Psoas muscle (tissue), 8 donors: ENCODE results near the gene CLRN1. TPM values are rescaled to one million over a fixed set of nuclear protein-coding genes. Genes with fewer than 3 reads are reported as not detected.

Source experiments
- ATAC-seq, 4 donors: fragments of 200-7000 bp; cut with Tn5 transposase; one replicate each; pipeline ENCODE4 v1.9.1; 2020; ENCODE audit warnings: moderate library complexity in 3 of 4, mild to moderate bottlenecking in 2 of 4
- DNase-seq, 2 donors: peaks; one replicate each; pipeline ENCODE4 v3.0.0-alpha.2; 2020
- H3K27ac ChIP-seq: fragments of 200-600 bp; one replicate; pipeline ENCODE4 v1.8.0; 2022
- H3K27me3 ChIP-seq, 3 donors: fragments of 200-600 bp in 1 of 3; one replicate each; pipeline versions ENCODE4 v1.6.1 to v1.8.0; 2013 to 2022; ENCODE audit warnings: low read length in 2 of 3, mild to moderate bottlenecking in 2 of 3, moderate library complexity in 1 of 3; ENCODE audit not compliant: insufficient read depth in 3 of 3
- H3K36me3 ChIP-seq, 2 donors: fragments of 200-600 bp in 1 of 2; one replicate each; pipeline versions ENCODE4 v1.6.1 to v1.8.0; 2013 to 2022; ENCODE audit warnings: low read depth in 1 of 2, mild to moderate bottlenecking in 1 of 2, moderate library complexity in 1 of 2; ENCODE audit not compliant: insufficient read depth in 1 of 2
- H3K4me1 ChIP-seq: fragments of 200-600 bp; one replicate; pipeline ENCODE4 v1.8.0; 2022
- H3K4me3 ChIP-seq: fragments of 200-600 bp; one replicate; pipeline ENCODE4 v1.8.0; 2022; ENCODE audit warnings: mild to moderate bottlenecking
- H3K9me3 ChIP-seq: fragments of 200-600 bp; one replicate; pipeline ENCODE4 v1.8.0; 2022
- whole genome bisulfite sequencing, 3 donors: extraction: QIAGEN DNeasy Blood & Tissue Kit; methylation state at CpG; one replicate each; pipeline versions ENCODE4 v1.1.6 to v1.1.7; 2013; 5-methylcytosine and 5-hydroxymethylcytosine counted together
- intact Hi-C, 2 donors: fragments of 100-400 bp; cut with DNase I; formaldehyde crosslinking; loops; one replicate each; pipeline versions ENCODE4 v1.11.0 to v1.14.2; 2022
- polyA plus RNA-seq, 3 donors: library from polyadenylated mRNA; stranded (reverse); fragments of 200-250 nt; gene quantifications; one replicate each; pipeline ENCODE4 v1.2.3, GENCODE V29; 2013
- total RNA-seq, 4 donors: library from RNA; stranded (reverse); fragmentation: NEBNext Ultra II Directional in 2 of 4; extraction: Animal tissue kit (Norgen Biotek cat#: 25700) in 2 of 4; gene quantifications; one replicate each; pipeline versions ENCODE4 v1.2.1 to v1.2.4, GENCODE V29; 2021 to 2023
- TF ChIP-seq, protein P1 (sequence below): fragments of 200-600 bp; IDR thresholded peaks from one replicate; pipeline ENCODE4 v1.8.0; 2022; ENCODE audit warnings: antibody characterized with exemption
- donor health status: healthy with polysubstance abuse.
- donor health status: DM: no; HTN: no; CAD: no; lungs with moderate emphysema.
- donor health status: Bipolar disorder and iron deficiency.
- donor health status: healthy.
- donor health status: DM: yes; HTN: yes; CAD: no.
- donor health status: DM: no; HTN: no; CAD: no.
- donor health status: DM: no; HTN: no; CAD: no.
- donor health status: DM: yes; HTN: yes; CAD: no.

The CLRN1 gene
- total and polyA plus RNA-seq, 7 donors = not detected

DNA sequence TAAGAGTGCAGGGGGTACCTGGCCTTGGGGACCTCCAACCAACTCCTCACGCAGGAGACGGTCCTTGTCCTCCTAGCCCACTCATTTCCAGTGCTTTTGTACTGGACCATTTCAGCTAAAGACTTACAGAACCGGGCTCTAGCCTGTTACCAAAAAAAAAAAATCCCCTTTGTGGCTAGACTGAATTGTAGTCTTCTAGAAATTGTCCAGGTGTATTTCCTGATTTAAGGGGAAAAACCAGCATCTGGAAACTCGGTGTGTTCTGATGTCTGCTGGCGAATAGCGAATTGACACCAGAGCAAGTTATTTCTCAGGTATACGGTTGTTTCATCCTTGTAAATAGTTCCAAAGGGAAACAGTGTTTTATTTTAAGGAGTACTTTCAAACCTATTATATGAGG lies 46.2 kb downstream of the CLRN1 start:
- Histone ChIP-seq H3K36me3 (no peaks in the 10 kb centered on the region), H3K4me3 (no peak overlapping the region), H3K4me1 (no peaks in the 10 kb centered on the region), H3K9me3 (no peaks in the 10 kb centered on the region), H3K27ac (no peak overlapping the region), H3K27me3 (peaks cover 0 to 2% (median 0%) of the 10 kb centered on the region in 3 donors)
- intact Hi-C loops = no loop called here
- WGBS, 3 donors = 77 to 89% (median 85%) methylated on average over 7 of the region's 7 CpGs
- no peak for DNase-seq
- TF ChIP-seq, protein P1, sequence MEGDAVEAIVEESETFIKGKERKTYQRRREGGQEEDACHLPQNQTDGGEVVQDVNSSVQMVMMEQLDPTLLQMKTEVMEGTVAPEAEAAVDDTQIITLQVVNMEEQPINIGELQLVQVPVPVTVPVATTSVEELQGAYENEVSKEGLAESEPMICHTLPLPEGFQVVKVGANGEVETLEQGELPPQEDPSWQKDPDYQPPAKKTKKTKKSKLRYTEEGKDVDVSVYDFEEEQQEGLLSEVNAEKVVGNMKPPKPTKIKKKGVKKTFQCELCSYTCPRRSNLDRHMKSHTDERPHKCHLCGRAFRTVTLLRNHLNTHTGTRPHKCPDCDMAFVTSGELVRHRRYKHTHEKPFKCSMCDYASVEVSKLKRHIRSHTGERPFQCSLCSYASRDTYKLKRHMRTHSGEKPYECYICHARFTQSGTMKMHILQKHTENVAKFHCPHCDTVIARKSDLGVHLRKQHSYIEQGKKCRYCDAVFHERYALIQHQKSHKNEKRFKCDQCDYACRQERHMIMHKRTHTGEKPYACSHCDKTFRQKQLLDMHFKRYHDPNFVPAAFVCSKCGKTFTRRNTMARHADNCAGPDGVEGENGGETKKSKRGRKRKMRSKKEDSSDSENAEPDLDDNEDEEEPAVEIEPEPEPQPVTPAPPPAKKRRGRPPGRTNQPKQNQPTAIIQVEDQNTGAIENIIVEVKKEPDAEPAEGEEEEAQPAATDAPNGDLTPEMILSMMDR = no peak
- ATAC-seq = no peak

DNA sequence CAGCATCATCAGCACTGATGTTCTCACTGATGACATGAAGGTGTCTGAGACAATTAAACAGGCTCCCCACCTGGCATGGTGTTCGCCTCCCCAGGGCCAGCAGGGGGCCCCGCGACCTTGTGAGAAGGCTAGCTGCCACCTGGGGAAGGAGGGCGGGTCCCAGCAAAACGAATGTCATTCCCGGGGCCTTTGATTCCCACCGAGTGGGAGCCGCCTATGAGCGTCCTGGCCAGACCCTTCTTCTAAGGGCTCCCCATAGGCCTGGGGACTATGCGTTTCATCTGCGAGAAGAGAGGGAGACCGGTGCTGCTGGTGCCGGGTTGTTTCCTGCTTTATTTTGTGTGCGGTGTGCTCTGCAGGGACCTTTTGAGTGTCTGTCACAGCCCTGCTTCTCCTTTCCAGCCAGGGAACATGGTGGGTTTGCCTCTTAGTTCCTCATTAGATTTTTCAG lies 46.8 kb downstream of the CLRN1 start:
- TF ChIP-seq, protein P1 = peak; percentile 15
- no peak overlapping the region for H3K4me3 ChIP-seq
- no peaks in the 10 kb centered on the region for H3K36me3 ChIP-seq
- no peaks in the 10 kb centered on the region for H3K9me3 ChIP-seq
- no peak overlapping the region for H3K27ac ChIP-seq
- ATAC-seq = no peak
- intact Hi-C loops = no loop called here
- 15 to 22% (median 18%) methylated on average over 14 of the region's 14 CpGs for WGBS, 3 donors
- peaks cover 0 to 2% (median 0%) of the 10 kb centered on the region in 3 donors for H3K27me3 ChIP-seq
- peak; percentile 24 to 46 for DNase-seq
- H3K4me1 ChIP-seq = no peaks in the 10 kb centered on the region

DNA sequence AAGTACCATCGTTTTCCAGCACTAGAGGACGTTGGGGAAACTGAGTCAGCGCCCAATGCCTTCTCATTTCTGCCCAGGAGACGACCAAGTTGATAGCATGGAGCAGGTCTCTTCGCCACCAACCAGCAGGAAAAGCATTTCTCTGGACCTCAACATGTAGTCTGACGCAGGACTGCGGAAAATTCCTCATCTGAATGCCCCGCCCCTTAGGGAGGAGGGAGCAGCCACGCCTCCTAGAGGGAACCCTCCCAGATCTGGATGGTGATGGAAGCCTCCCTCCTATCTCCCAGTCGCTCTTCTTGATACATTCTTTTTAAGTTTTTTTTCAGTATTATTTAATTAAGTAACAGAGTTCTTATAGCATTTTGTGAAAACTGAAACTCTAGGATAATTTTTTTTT lies 49.9 kb downstream of the CLRN1 start:
- WGBS, 3 donors = 58 to 72% (median 66%) methylated on average over 10 of the region's 10 CpGs
- ATAC-seq (no peak), DNase-seq (no peak)
- H3K4me3 ChIP-seq = no peak overlapping the region
- TF ChIP-seq, protein P1 = no peak
- H3K9me3 ChIP-seq = no peaks in the 10 kb centered on the region
- intact Hi-C loops = loop anchor here in 1 of 2 donors (5.0 kb wide), 1 partner anchor 225 kb away; no protein-coding TSS in a partner anchor
- peaks cover 0 to 3% (median 2%) of the 10 kb centered on the region in 3 donors for H3K27me3 ChIP-seq
- no peak overlapping the region for H3K27ac ChIP-seq
- H3K4me1 ChIP-seq = no peaks in the 10 kb centered on the region
- no peaks in the 10 kb centered on the region for H3K36me3 ChIP-seq

DNA sequence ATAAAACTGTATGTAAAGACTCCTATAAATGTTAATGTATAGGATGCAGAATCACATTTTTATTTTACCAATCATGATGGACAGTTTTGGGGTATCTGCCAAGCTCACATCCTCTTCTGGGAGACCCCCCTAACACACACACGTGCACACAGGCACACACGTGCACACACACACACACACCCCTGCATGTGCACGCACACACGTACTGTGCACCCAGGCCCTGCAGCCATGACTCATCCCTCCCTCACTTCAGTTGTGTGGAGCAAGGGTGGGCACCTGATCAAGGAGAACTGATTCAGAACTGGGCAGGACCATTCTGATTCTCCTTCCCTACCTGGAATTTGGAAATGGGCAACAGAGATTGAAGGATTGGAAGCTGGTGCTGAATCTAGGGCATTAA lies 51.3 kb downstream of the CLRN1 start:
- Histone ChIP-seq H3K4me1 (no peaks in the 10 kb centered on the region), H3K4me3 (no peak overlapping the region), H3K9me3 (no peaks in the 10 kb centered on the region), H3K27me3 (peaks cover 0 to 6% (median 2%) of the 10 kb centered on the region in 3 donors), H3K36me3 (no peaks in the 10 kb centered on the region), H3K27ac (no peak overlapping the region)
- TF ChIP-seq, protein P1 = no peak
- 72 to 86% (median 85%) methylated on average over 4 of the region's 4 CpGs for WGBS, 3 donors
- no peak for ATAC-seq
- no peak for DNase-seq
- intact Hi-C loops = loop anchor here in 1 of 2 donors (5.0 kb wide), 1 partner anchor 226 kb away; no protein-coding TSS in a partner anchor

DNA sequence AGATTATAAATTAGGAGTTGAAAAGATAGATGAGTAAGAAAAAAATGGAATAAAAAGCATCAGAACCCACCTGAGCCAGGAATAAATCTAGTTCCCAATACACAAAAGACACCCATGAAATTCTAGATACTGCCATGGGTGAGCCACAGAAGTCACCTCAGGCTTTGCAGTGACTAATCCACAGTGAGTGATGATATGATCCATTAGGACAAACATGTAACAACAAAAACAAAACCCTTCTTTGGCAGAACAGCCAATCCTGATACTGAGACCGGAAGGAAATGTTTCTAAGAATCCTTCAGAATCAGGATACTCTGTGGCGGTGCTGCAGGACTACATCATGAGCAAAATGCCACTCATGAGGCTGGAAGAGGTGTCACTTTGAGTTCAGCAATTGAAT lies 52.3 kb downstream of the CLRN1 start:
- Histone ChIP-seq H3K4me3 (no peak overlapping the region), H3K9me3 (no peaks in the 10 kb centered on the region), H3K4me1 (no peaks in the 10 kb centered on the region), H3K27me3 (peaks cover 0 to 6% (median 4%) of the 10 kb centered on the region in 3 donors), H3K36me3 (no peaks in the 10 kb centered on the region), H3K27ac (no peak overlapping the region)
- TF ChIP-seq, protein P1 = no peak
- WGBS, 3 donors = 65 to 70% (median 68%) methylated on average over 2 of the region's 2 CpGs
- intact Hi-C loops = loop anchor here in 1 of 2 donors (5.0 kb wide), 1 partner anchor 227 kb away; no protein-coding TSS in a partner anchor
- DNase-seq = no peak
- no peak for ATAC-seq
